Liver (tissue), 3 donors: Measurements from ENCODE around the gene TM7SF3.

Experiments used
- EGR1 ChIP-seq, 2 donors: IDR thresholded peaks; 2 replicates each; pipeline ENCODE4 v1.6.1; 2016 to 2018; ENCODE audit warnings: antibody characterized with exemption in 2 of 2, low read depth in 2 of 2
- FOXA1 ChIP-seq: IDR thresholded peaks from 2 replicates; pipeline ENCODE4 v1.6.1; 2016; ENCODE audit warnings: antibody characterized with exemption
- GABPA ChIP-seq, 2 donors: IDR thresholded peaks in 1 of 2; conservative IDR thresholded peaks in 1 of 2; 2 replicates each; pipeline ENCODE4 v1.6.1; 2016; ENCODE audit warnings: antibody characterized with exemption in 2 of 2, mild to moderate bottlenecking in 1 of 2, moderate library complexity in 1 of 2
- HNF4G ChIP-seq: IDR thresholded peaks from 2 replicates; pipeline ENCODE4 v1.6.1; 2016; ENCODE audit warnings: antibody characterized with exemption
- JUND ChIP-seq, 2 donors: IDR thresholded peaks; 2 replicates each; pipeline ENCODE4 v1.6.1; 2016; ENCODE audit warnings: antibody characterized with exemption in 2 of 2
- RAD21 ChIP-seq, 2 donors: IDR thresholded peaks; 2 replicates each; pipeline ENCODE4 v1.6.1; 2016; ENCODE audit warnings: antibody characterized with exemption in 2 of 2, mild to moderate bottlenecking in 2 of 2
- RXRA ChIP-seq, 2 donors: IDR thresholded peaks; 2 replicates each; pipeline ENCODE4 v1.6.1; 2017 to 2018; ENCODE audit warnings: antibody characterized with exemption in 2 of 2, mild to moderate bottlenecking in 1 of 2
- TAF1 ChIP-seq: conservative IDR thresholded peaks from 2 replicates; pipeline ENCODE4 v1.6.1; 2016; ENCODE audit warnings: antibody characterized with exemption, mild to moderate bottlenecking
- YY1 ChIP-seq: IDR thresholded peaks from 2 replicates; pipeline ENCODE4 v1.6.1; 2016; ENCODE audit warnings: antibody characterized with exemption, mild to moderate bottlenecking
- TF ChIP-seq, protein P1 (sequence below): fragments of 150-350 bp; IDR thresholded peaks from 2 replicates; pipeline ENCODE4 v1.5.1; 2017; ENCODE audit warnings: improper control_type of control experiment, low read depth, low read length; ENCODE audit not compliant: missing input control
- TF ChIP-seq, protein P2 (sequence below): IDR thresholded peaks from 2 replicates; pipeline ENCODE4 v1.6.1; 2016; ENCODE audit warnings: antibody characterized with exemption
- TF ChIP-seq, protein P3 (sequence below): IDR thresholded peaks from 2 replicates; pipeline ENCODE4 v1.6.1; 2016; ENCODE audit warnings: antibody characterized with exemption
- TF ChIP-seq, protein P4 (sequence below): IDR thresholded peaks from 2 replicates; pipeline ENCODE4 v1.6.1; 2016; ENCODE audit warnings: antibody characterized with exemption, mild to moderate bottlenecking
- TF ChIP-seq, protein P5 (sequence below): IDR thresholded peaks from 2 replicates; pipeline ENCODE4 v1.6.1; 2016; ENCODE audit warnings: antibody characterized with exemption
- donor health status: healthy.
- donor health status: healthy.

DNA sequence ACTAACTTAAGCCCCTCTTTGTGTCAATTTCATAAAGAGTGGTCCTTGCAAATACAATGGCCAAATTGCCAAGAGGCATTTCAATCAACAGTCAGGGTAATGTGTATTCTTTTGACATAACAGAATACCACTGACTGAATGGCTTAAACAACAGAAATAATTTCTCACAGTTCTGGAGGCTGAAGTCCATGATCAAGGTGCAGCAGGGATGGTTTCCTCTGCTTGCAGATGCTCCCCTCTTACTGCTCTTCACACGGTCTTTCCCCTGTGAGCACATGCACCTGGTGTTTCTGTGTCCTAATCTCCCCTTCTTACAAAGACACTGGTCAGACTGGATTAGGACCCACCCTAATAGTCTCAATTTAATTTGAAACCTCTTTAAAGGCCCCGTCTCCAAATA, 44.0 kb downstream of the TM7SF3 start:
- no peak for TF ChIP-seq GABPA (IDR thresholded peaks at IDR 0.05 in 1 of 2, conservative IDR thresholded peaks at IDR 0.05 in 1 of 2)
- TF ChIP-seq, protein P1, sequence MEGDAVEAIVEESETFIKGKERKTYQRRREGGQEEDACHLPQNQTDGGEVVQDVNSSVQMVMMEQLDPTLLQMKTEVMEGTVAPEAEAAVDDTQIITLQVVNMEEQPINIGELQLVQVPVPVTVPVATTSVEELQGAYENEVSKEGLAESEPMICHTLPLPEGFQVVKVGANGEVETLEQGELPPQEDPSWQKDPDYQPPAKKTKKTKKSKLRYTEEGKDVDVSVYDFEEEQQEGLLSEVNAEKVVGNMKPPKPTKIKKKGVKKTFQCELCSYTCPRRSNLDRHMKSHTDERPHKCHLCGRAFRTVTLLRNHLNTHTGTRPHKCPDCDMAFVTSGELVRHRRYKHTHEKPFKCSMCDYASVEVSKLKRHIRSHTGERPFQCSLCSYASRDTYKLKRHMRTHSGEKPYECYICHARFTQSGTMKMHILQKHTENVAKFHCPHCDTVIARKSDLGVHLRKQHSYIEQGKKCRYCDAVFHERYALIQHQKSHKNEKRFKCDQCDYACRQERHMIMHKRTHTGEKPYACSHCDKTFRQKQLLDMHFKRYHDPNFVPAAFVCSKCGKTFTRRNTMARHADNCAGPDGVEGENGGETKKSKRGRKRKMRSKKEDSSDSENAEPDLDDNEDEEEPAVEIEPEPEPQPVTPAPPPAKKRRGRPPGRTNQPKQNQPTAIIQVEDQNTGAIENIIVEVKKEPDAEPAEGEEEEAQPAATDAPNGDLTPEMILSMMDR: no peak
- TF ChIP-seq, protein P2, sequence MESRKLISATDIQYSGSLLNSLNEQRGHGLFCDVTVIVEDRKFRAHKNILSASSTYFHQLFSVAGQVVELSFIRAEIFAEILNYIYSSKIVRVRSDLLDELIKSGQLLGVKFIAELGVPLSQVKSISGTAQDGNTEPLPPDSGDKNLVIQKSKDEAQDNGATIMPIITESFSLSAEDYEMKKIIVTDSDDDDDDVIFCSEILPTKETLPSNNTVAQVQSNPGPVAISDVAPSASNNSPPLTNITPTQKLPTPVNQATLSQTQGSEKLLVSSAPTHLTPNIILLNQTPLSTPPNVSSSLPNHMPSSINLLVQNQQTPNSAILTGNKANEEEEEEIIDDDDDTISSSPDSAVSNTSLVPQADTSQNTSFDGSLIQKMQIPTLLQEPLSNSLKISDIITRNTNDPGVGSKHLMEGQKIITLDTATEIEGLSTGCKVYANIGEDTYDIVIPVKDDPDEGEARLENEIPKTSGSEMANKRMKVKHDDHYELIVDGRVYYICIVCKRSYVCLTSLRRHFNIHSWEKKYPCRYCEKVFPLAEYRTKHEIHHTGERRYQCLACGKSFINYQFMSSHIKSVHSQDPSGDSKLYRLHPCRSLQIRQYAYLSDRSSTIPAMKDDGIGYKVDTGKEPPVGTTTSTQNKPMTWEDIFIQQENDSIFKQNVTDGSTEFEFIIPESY: no peak
- TF ChIP-seq, protein P3, sequence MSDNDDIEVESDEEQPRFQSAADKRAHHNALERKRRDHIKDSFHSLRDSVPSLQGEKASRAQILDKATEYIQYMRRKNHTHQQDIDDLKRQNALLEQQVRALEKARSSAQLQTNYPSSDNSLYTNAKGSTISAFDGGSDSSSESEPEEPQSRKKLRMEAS: no peak
- TF ChIP-seq YY1: no peak
- no peak for TF ChIP-seq JUND (IDR thresholded peaks at IDR 0.05)
- TF ChIP-seq RAD21 (IDR thresholded peaks at IDR 0.05): no peak
- TF ChIP-seq EGR1 (IDR thresholded peaks at IDR 0.05; ENCODE audit: low read depth in 2 of 2): no peak
- no peak for TF ChIP-seq TAF1
- no peak for TF ChIP-seq HNF4G
- TF ChIP-seq, protein P4, sequence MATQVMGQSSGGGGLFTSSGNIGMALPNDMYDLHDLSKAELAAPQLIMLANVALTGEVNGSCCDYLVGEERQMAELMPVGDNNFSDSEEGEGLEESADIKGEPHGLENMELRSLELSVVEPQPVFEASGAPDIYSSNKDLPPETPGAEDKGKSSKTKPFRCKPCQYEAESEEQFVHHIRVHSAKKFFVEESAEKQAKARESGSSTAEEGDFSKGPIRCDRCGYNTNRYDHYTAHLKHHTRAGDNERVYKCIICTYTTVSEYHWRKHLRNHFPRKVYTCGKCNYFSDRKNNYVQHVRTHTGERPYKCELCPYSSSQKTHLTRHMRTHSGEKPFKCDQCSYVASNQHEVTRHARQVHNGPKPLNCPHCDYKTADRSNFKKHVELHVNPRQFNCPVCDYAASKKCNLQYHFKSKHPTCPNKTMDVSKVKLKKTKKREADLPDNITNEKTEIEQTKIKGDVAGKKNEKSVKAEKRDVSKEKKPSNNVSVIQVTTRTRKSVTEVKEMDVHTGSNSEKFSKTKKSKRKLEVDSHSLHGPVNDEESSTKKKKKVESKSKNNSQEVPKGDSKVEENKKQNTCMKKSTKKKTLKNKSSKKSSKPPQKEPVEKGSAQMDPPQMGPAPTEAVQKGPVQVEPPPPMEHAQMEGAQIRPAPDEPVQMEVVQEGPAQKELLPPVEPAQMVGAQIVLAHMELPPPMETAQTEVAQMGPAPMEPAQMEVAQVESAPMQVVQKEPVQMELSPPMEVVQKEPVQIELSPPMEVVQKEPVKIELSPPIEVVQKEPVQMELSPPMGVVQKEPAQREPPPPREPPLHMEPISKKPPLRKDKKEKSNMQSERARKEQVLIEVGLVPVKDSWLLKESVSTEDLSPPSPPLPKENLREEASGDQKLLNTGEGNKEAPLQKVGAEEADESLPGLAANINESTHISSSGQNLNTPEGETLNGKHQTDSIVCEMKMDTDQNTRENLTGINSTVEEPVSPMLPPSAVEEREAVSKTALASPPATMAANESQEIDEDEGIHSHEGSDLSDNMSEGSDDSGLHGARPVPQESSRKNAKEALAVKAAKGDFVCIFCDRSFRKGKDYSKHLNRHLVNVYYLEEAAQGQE: no peak
- TF ChIP-seq, protein P5, sequence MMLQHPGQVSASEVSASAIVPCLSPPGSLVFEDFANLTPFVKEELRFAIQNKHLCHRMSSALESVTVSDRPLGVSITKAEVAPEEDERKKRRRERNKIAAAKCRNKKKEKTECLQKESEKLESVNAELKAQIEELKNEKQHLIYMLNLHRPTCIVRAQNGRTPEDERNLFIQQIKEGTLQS: no peak
- TF ChIP-seq FOXA1: no peak
- TF ChIP-seq RXRA (IDR thresholded peaks at IDR 0.05): no peak
